Measurements from ENCODE around the gene JAKMIP3.

DNA sequence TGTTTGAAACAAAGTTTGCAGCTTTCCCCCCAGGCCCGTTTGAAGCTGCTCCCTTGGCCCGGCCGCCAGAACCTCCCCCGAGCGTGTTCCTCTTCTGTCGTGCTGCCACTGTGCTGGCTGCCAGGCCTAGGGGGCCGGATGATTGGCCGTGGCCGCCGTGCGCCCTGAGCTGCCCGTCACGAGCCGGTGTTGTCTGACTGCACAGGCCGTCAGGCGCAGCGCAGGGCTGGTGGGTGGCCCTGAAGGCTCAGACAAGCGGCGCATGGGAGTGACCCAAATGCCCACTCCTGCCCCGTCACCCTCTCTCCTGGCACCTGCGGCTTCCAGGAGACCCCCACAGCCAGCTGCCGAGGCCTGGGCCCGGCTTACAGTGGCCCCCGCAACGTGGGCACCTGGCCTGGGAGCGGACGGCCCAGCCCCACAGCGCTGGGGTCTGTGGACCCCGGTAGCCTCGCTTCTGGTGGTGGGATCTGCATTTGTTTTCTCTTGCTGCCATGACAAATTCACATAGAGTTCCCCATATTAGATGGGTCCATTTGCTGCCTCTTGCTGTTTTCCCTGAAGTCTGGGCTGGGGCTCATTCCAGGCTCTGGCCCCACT, 13.1 kb downstream of the JAKMIP3 start:
- TF ChIP-seq, protein P1, sequence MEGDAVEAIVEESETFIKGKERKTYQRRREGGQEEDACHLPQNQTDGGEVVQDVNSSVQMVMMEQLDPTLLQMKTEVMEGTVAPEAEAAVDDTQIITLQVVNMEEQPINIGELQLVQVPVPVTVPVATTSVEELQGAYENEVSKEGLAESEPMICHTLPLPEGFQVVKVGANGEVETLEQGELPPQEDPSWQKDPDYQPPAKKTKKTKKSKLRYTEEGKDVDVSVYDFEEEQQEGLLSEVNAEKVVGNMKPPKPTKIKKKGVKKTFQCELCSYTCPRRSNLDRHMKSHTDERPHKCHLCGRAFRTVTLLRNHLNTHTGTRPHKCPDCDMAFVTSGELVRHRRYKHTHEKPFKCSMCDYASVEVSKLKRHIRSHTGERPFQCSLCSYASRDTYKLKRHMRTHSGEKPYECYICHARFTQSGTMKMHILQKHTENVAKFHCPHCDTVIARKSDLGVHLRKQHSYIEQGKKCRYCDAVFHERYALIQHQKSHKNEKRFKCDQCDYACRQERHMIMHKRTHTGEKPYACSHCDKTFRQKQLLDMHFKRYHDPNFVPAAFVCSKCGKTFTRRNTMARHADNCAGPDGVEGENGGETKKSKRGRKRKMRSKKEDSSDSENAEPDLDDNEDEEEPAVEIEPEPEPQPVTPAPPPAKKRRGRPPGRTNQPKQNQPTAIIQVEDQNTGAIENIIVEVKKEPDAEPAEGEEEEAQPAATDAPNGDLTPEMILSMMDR (IDR thresholded peaks at IDR 0.05 in 4 of 5, conservative IDR thresholded peaks at IDR 0.05 in 1 of 5) = no peak
- no peak for TF ChIP-seq POLR2A (IDR thresholded peaks at IDR 0.05)
